ENCODE results near the gene HAAO.

The HAAO gene

DNA sequence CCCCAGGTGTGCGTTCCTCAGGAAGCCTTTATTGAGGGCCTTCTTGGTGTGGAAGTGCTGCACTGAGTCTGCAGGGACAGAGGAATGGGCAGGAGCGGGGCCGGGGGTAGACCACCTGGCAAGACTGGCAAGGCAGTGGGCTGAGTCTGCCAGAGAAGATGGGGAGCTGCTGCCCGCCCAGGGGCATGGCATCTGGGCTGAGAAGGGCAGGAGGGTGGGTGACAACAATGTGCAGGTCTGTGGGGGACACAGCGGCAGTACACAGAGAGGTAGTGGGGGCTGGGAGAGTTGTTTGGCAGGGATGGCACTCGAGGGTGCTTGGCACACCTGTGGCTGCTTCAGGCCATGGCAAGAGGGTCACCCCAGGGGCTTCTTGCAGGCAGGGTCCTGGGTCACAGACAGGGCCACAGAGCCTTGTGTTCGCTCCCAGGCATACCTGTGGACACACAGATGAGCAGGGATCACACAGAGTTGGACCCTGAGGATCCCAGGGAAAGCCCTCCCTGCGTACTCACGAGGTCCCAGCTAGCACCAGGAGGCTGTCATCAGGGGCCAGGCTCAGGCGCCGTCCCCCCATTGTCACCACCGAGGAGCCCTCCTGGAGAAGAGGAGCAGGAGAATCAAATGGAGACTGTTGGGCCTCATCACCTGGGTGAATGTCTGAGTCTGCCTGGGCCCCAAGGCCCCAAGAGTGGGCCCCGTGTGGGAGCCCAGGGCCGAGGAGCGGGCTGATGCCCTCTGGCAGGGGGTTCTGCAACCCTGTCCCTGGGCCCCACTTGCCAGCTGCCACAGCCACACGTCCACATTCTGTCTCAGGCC, 25.1 kb downstream of the HAAO start:
- DNase-seq, result no peak

DNA sequence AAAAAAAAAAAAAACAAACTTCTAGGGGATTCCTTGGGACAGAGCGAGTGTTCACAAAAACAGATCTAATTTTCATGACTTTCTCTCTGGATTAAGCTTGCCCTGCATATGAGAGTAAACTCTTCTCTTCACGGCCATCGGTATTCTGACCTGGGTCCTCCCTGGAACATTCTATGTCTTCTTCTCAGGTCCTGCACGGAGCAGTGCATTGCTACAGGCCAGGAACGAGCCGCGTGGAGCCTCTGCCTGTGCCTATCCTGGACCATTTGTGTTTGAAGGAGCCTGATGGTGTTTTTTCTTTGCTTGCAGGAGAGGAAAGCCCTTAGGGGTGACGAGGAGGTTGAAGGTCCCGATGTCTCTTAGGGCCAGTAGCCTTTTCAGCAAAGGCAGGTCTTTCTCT, 26.7 kb downstream of the HAAO start:
- DNase-seq, result no peak

DNA sequence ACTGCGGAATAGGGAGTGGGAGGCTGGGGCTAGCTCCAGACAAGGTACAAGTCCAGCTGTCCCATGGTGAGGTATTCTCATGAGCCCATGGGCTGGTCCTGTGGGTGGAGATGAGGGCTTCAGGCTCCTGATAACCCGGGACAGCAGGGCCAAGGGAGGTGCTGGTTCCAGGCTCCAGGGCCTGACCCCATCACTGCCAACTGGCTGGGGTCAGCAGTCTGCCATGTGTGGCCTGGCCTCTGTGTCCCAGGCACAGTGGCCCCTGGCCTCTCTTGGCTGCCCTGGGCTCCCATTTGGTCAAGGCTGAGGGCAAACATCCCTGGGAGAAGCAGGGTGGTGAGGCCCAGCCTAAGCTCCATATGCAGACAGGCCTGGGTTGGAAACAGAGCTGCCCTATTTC, 27.5 kb downstream of the HAAO start:
- no peak for DNase-seq

DNA sequence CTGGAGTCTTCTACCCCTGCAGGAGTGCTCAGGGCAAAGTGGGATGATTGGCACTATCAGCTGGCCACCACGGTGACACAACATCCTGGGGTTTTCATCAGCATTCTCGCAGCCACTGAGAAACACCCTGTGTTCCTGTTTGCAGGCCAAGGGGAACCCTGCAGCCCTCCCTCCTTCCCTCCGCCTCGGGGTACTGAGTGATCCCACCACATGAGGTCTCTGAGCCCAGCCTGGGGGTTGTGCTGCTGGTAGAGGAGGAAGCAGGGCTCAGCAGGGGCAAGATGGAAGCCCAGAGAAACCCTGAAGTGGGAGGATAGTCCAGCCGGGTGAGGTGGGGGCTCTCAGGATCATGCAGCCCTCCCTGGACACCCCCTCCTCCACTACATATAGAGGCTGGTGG, 28.3 kb downstream of the HAAO start, which contains the start of gene OXER1:
Gene OXER1, minus strand, starts transcription at position 40 of the 400 bp plus-strand sequence. CDS start 73 bp downstream, outside the sequence.
- DNase-seq, result no peak

DNA sequence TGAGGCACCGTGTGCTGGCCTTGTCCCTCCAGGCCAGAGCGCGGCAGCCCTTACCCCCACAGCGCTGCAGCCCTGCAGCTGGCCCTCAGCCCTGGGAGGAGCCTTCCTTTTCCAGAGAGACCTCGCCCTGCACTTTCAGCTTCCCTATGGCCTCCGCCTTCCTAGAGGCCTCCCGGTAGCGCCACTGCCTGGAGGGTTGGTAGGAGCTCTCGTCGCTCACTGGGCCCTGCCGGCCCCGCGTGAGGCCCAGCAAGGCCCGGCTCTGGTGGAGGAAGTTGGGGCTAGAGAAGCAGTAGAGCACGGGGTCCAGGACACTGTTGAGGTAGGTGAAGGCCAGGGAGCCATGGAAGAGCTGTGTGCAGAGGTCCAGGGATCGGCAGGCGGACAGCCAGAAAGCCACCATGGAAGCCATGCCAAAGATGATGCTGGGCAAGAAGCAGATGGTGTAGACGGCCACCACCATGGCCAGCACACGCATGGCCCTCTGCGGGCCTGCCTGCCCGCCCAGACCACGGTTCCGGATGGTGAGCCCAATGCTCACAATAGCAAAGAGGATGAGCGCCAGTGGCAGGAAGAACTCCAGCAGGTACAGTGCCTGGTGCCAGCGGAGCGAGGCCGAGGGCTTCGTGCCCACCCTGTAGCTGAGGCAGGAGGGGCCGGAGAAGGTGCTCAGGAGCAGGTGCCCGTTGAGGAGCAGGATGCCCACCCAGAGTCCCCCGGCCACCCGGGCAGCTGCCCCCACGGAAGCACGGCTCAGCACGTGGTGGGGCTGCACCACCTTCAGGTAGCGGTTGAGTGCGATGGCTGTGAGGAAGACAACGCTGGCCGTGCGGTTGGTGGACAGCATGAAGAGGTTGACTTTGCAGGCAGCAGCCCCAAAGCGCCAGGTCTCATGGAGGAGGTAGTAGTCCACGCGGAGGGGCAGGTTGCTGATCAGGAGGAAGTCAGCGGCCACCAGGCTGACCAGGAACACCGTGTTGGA, 29.3 kb downstream of the HAAO start:
- DNase-seq, result no peak

DNA sequence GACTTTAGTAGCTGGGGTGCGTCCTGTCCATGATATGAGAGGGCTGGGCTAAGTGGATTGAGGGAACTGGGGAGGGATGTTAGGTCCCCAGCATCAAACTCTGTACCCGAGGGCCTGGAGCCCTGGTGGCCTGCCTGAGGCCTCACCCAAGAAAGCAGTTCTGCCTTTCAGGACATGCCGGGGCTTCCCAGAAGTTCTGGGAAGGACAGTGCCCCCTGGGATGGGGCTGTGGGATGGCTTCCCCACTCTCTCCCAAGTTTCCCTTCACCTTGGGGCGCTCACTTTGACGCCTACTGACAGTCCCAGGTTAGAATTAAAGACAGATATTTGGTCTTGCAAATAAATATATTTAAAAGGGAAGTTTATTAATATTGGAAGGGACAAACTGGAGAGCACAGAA, 30.2 kb downstream of the HAAO start:
- no peak for DNase-seq

GRCh38 chr2:42761554-42761953, 30.8 kb downstream of the HAAO start:
- no peak for DNase-seq

DNA sequence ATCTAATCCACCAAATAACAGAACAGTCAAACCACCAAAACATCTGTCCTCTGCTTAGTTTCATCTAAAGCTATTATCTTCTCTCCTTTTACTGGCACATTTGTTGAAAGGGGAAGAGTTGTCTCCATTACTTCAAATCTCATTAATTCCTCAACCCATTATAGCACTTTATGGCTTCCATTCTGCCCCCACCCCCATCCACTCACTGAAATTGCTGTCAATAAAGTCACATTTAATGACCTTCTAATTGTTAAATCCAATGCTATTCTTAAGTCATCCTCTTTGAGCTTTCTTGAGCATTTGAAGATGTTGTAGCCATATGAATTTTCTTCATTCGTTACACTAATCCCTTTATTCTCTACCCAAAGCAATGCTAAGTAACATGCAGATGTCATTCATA, 33.6 kb downstream of the HAAO start:
- no peak for DNase-seq

- DNase-seq, result no peak
Measured at GRCh38 chr2:42757981-42758740, 34.2 kb downstream of the HAAO start.

- no peak for DNase-seq
Measured at GRCh38 chr2:42756966-42757513, 35.3 kb downstream of the HAAO start.

DNA sequence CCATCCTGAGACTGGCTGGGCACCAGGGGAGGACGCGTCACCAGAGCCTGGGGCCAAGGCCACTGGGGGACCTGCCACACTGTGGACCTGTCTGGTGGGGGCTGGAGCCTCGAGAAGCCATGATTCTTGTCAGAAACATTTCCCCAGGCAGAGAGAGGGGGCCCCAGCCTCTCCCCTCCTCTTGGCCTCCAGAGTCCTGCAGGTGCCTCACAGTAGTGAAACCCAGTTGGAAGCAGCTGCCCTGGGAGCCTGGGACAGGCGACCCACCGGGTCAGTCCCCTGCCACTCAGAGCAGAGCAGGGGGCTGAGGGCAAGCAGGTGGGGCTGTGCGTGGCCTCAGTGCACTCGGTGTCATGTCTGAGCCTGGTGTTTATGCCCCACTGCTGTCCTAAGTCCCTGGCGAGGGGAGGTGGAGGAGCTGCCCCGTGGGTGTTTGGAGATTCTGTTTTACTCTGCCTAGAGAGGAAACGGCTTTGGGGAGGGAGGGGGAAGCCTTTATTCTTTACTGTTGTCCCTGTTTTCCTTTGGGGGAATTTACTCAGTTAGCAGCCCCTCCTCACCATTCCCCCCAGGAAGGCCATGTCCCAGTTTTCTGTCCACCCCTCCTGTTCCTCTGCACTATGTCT, 36.1 kb downstream of the HAAO start:
- no peak for DNase-seq

DNA sequence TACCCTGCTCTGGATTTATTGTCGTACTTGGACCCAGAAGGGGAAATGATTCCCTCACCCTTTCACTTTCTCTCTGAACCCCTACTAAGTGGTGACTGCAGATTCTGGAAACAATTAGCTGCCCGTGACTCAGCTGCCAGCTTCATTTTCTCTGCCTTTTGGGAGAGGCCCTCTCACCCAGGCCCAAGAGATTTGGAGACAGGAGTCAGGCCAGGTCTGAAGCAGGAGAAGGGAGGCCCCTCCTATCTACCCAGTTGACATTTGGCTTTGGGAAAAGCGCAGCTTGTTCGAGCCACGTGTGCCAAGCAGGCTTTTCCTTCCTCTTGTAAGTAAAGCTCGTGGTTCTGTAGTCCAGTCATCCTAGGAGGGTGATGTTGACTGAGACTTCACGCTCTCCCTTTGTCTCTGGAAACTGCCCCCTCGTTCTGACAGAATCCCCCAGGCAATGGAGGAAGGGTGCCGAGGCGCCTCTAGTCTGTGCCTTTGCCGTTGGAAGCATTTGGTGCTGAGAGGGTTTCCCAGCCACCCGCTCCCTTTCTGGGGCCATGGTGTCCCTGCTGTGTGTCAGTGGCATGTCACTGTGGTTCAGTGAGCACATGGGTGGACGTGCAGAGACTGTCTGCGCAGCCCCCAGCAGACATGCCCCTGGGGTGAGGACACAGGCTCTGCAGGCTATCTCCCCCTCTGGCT, 37.0 kb downstream of the HAAO start:
- DNase-seq, result peak; percentile 57

- DNase-seq, result no peak
Measured at GRCh38 chr2:42754776-42755140, 37.6 kb downstream of the HAAO start.

DNA sequence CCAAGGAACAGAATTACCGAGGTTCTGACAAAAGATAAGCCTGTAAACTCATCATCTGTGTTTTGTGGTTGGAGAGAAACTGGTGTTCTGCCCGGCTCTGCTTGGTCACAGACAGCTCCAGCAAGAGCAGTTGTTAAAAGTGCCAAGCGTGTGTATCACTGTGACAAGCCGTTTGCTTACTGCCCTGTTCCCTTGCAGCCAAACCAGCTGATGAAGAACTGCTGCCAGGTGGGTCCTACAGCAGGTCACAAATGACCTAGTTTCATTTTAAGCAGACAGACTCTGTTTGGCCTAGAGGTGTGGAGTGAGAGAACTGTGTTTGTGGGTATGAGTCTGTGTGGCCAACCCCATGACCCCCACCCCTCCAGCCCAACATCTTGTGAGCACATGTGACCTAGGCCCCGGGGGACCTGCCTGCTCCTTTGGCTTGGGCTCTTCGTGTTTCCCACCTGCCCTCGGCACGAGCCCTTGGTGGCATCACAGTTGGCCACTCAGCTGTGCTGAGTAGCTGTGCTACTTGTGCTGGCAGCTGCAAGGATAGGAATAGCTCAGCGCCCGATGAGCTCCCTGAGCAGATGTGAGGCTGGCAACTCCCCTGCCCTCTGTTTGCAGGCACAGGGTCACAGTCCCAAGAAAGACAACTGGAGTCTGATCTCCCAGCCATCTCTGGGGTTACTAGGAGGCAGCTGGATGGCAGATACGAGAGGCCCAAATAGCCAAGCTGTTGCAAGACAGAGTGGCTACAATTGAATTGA, 38.2 kb downstream of the HAAO start:
- DNase-seq, result no peak

DNA sequence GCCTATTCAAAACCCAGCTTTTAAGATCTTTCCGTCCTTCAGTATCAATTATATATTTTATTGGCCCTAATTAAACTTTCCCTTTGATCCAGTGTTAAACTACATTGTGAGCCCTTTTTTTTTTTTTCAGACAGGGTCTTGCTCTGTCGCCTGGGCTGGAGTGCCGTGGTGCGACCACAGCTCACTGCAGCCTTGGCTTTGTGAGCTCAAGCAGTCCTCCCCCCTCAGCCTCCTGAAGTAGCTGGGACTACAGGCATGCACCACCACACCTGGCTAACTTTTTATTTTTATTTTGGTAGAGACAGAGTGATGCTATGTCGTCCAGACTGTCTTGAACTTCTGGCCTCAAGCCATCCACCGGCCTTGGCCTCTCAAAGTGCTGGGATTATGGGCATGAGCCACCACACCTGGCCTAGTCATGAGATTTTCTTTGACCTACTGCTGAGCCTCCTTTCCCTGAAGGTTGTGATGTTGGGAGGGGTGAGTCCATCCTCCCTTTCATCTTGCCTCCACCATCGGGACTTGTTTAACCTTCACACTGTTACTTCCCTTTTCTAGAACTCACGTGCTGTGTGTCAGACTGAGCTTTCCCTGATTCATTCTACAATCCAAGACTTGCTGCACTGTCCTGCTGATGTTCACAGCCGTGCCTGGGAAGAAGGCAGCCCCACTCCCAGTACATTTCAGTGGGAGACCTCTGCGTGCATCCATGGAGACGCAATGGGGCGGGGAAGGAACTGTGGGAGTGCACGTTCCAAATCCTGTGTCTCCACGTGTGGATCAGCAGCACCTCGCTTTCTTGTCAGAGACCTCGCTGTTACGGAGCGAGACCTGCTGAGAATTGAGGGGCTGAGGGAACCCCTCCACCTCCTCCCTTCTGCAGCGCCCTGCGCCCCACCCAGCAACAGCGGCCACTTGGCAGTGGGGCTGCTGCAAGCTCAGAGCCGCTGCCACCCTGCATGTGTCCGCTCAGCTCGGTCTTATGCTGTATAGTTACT, 39.3 kb downstream of the HAAO start:
- DNase-seq, result no peak

DNA sequence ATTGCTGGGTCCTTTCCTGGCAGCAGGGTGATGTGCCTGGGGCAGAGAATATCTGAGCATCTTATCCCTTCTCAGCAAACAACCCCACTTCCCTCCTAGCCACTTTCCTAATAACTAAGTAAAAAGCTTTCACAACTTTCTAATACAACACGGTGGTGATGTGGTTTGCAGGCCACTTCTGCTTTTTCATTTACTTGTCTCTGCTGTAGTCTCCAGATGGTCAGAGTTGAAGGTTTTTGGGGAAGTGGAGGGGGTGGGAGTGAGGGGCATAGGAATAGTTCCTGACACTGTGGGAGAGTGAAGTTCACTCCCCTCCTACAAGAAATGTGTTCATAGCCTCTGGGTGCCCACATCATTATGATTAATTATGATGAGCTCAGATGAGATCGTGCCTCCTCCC, 40.1 kb downstream of the HAAO start:
- no peak for DNase-seq

DNA sequence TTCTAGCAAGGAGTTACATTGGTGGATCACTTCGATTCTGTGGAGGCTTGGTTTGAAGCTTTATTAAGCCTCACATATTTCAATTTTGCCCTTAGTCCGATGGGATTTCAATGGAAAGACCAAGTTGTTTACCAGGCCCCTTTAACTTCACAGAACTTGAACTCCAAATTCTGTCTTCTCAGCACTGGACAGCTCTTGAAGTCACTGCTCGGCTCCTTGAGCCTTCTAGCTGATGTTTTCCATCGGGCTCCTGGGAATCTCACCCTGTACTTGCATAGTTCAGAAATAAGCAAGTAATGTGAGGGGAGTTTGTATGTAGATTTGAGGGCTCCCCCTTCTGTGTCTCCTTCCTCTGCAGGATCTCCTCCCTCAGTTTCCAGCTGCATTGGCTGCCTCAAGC, 43.5 kb downstream of the HAAO start:
- DNase-seq, result no peak

GRCh38 chr2:42747422-42747821, 45.0 kb downstream of the HAAO start:
- no peak for DNase-seq

GRCh38 chr2:42744545-42745082, 47.8 kb downstream of the HAAO start:
- no peak for DNase-seq
